ELR (cell line): Measurements from ENCODE around the gene AGBL4.

Experiments
- DNase-seq: peaks from one replicate; pipeline ENCODE4 v3.0.0-alpha.2; 2015; ENCODE audit warnings: low read depth

The AGBL4 gene

DNA sequence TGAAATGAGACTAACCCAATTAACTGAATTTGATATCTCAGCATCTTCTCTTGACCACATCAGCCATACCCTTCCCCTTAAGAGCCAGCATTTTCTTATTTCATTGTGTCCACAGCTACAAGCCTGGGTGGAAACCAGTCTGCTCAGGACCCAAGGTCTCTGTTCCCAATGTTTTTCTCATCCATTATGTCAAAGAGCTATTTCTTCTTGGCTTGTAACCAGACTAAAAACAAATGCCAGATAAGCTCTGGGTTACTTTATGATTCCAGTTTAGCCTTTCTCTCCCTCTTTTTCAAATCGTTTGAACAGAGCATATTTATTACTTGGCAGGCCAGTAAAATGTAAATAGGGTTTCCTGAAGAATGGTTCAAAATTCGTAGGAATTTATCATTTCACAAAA, 1442.5 kb downstream of the AGBL4 start:
- DNase-seq, result no peak

DNA sequence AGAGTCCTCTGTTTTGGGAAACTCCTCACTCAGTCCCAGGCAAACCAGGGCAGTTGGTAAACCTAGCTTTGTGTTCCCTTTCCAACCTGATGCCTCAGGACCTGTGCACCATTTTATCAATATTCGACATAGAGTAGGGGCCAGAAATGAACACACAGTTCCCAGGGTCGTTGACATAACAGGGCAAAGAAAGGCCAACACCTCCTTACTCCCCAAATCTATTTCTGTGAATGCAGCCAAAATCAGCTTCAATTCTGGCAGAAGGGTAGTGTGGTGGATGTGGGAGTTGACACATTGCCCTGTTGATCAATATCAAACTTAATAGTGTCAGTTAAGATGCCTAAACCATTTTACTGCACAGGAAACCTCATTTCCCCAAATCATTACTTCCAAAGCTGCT, 1447.2 kb downstream of the AGBL4 start:
- no peak for DNase-seq

DNA sequence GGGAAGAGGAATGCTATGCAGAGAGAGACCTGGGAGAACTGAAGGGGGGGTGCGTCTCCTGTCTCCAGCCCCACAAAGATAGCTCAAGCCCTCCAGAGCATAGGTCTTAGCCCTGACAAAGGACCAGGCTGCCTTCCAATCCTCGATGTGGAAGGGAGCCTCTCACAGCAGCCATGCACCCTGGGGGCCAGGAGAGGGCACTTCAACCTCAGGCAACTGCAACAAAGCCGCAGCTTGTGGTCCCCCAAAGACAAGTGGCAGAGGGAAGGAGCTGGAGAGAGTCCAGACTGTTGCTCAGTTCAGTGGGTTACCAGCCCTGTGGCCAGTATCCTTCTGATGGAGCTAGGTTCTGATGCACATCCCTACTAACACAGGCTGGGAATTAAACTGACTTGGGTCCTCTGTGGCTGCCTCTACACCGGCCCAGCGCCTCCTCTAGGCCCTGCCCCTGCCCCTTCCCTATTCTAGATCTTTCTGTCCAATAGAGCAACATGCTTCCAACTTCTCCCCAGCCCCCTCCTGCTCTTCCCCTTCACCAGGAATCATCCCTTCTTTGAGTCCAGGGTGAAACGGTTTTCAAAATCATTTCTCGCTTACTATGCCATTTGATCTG, 1451.0 kb downstream of the AGBL4 start:
- peak; percentile 20 for DNase-seq

DNA sequence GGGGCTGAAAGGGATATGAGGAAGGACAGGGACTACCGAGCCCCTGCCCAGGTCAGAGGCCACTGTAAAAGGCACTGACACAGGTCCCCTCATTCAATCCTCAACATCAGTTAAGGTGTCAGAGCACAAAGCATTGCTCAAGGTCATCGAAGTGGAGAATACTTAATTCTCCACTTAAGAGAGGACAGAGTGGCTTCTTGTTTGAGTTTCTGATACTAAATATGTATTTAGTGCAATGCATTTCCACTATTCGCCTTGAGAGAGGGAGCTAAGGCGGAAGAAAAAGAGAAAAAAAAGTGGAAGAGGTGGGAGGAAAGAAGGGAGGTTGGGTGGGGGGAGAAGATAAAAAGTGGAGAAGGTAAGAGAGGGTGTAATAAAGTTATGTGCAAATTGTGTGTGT, 1451.6 kb downstream of the AGBL4 start:
- no peak for DNase-seq

DNA sequence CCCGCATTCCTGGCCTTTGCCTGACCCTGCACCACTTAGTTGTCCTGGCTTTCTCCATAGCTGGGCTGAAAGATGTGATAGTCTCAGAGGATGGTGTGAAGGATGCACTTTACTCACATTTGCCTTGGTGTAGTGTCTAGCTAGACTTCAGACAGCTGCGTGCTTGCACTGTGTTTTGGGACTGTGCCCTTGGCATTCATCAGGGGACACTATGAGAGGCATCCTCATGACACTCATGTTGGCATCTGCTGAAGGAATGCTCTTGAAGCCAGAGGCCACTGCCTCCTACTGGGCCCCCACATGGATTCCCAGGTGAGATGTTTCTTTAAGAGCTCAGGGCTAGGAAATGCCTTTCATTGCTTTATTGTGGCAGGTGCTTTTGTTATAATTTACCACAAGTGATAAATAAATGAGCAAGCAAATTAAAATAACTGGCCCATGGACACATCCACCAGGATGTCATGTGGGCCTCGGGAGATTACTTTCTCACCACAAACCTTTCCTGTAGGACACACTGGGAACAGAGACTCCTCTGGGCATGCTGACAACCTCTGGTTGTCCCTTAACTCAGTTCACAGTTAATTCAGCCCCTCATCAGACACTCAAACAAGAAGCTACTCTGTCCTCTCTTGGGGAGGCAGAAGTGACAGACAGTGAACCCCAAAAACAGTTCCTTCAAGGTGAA, 1452.3 kb downstream of the AGBL4 start:
- DNase-seq, result no peak

DNA sequence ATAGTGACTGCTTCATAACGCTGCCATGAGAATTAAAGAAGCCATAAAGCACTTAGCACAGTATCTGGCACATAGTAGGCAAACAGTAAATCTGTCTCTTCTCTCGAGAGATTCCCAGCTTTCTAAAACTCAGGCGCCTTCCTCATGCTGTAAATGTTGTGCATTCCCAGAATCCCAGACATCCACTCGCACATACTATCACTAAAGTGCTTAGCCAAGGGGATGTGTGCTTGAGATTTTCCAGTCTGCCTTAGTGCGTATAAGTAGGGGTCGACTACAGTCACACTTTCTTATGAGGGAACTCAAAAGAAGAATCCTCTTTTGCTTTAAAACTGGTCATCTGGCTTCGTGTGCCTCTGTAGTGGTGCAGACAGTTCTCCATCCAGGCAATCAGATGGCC, 1453.2 kb downstream of the AGBL4 start:
- no peak for DNase-seq

DNA sequence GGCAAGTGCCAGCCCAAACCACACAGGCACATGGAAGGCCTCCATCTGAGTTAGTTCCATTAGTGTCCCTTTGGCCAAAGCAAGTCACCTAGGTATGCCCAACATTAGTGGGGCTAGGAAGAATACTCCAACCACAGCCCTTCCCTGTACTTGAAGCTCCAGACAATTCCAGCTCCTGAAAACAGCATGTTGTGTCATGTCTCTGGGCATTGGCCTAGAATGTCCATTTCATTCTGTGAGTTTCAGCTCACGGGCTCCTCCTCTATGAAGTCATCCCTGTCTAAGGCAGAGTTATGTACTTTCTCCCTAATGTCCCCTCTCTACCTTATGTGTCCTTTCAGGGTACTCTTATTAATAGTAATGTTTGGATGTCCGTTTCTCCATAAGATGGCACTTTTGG, 1455.3 kb downstream of the AGBL4 start:
- no peak for DNase-seq

DNA sequence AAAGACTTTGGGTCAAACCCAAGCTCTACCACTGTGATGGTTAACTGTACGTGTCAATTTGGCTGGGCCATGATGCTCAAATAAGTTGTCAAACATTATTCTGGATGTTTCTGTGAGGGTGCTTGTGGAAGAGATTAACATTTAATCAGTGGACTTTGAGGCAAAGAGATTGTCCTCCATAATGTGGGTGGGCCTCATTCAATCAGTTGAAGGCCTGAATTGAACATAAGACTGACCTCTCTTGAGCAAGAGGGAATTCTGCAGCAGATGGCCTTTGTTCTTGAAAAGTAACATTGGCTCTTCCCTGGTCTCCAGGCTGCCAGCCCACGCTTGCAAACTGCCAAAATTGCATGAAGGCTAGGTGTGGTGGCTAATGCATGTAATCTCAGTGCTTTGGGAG, 1457.3 kb downstream of the AGBL4 start:
- DNase-seq, result no peak

DNA sequence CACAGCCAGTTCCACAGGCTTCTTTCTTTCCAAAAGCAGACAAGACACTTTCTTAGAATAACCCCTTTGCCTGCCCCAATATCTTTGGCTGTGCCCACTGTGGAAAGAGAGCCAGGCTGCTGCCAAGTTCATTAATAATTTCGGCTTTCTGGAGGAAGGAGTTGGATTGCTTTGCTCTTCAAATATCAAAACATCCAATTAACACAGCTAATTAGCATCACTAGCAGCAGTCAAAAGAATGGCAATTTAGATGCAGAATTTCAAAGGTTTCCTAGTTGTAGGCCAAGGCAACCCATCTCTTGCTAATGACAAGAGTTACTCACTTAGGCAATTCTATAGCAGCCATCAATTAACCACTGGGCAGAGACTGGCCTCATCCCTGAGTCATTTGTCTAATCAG, 1460.7 kb downstream of the AGBL4 start:
- no peak for DNase-seq

DNA sequence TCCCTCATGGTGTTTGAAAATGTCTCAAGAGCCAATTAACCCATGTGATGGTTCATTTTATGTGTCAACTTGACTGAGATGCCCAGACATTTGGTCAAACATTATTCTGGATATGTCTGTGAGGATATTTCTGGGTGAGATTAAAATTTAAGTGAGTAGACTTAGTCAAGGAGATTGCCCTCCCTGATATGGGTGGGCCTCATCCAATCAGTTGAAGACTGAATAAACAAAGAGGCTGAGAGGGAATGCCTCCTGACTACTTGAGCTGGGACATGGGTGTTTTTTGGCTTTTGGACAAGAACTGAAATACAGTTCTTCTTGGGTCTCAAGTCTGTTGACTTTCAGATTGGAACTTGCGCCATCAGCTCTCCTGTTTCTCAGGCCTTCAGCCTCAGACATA, 1462.3 kb downstream of the AGBL4 start:
- DNase-seq, result no peak

DNA sequence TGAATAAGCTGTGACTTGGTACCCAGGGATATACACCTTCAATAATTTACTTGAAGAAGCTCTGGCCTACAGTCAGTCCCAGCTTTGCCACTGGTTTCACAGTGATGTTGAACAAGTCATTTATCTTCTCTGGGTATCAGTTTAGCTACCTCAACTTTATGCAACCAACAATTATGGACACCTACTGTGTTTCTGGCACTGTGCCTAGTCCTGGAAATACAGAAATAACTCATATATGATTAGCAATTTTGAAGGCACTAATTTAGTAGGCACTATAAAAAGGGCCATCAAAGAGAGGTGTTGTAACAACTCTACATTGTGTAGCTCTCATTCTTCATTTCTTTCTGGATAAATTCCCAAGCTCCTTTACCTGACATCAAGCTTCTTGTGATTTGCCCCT, 1463.2 kb downstream of the AGBL4 start:
- DNase-seq, result no peak

DNA sequence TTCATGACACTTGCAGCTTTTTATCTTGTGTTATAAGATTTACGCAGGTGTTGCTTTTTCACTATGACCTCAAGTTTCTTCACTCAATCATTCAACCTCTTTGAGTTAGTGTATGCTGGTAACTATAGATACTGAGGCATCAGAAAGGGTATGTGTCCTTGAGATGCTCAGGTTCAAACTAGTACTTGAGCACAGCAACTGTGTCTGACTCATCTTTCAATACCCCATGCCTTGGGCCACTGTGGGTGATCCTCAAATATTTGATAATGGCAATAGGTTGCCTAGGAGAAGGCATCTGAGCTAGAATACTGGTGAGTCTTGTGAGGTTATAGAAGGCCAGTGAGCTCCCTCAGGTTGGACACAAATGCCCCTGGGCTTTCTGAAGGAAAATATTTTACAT, 1463.6 kb downstream of the AGBL4 start:
- no peak for DNase-seq

DNA sequence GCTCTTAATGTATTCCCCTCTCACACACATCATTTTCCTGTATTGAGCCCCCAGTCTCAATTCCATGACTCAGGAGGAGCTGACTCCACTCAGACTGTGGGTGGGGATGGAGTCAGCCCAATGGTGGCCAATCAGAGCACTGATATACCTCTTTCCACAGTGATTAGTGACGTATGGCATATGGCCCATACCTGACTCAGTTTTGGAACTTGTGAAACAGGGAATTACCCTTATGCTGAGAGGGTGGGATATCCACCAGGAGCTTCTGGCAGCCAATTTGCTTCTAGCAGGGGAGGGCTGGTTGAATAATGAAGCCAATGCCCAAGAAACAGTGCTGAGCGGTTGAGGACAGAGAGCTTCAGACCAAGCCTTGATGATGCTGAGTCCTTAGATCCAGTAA, 1465.4 kb downstream of the AGBL4 start:
- DNase-seq, result no peak

DNA sequence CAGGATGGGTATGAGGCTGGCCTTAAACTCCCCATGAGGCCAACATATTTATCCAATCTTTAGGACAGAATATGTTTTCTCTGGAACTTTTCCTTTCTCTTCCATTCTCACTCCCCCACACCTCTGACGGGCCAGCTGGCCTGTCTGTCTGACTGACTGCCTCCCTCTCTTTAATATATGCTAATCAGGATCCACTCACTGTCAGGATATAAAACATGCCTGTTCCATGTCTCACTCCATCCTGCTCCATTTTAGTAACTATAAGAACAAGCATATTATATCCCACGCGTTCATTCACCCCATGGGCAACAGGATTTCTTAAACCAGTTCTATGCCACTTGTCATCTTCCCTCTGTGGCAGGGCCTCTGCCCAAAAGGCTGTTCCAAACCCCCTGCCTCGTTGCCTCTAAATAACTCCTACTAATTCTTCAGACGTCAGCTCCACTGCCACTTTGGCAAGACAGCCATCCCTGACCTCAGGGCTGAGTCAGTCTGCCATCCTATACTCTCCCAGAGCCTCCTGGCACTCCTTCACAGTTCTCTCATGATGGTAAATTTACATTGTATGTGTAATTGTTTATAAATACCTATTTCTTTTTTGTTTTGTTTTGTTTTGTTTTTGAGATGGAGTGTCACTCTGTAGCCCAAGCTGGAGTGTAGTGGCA, 1467.4 kb downstream of the AGBL4 start:
- no peak for DNase-seq

DNA sequence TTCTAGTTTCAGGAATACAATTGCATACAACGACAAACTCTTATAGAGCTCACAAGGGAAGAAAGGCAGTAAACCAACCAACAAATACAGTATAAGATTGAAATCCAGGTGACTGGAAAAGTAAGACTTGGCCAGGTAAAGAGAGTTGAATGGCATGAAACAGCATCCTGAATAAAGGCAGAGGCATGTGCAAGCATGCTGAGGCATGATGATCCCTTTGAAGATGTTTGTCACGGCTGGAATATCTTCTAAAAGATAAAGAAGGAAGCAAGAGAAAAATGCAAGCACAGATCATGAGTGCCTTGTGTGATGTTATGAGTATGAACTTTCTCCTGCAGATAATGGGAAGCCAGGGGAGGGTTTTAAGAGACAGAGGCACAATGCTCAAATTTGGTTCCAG, 1468.5 kb downstream of the AGBL4 start:
- no peak for DNase-seq

DNA sequence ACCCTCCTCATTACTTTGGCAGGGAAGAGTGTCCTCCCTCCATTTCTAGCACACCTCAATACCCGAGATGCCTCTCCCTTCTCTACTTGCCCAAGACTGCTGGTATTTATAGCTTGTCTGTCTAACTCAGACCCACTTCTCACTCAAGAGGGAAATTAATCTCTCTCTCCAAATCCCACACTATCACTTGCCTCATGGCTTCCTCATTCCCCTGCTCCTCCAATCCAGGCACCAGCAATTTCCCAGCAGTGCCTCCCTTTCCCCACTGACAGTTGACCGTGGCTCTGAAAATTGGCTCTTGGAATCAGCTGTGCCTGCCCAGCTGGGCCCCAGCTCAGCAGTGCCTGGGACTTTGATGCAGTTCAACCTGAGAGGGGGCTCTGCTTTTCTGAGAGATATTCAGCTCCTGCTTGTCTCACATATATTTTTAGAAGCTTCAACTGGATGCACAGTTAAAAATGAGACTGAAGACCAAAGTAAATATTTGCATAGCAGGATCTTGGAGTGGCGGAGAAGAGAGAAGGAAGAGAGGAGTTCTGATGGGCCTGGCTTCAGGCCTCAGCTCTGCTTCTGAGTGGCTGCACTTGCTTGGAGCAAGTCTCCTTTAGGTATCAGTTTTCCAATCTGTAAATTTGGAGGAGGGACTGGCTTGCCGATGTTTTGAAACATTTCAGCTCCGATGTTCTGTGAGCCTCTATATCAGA, 1470.7 kb downstream of the AGBL4 start:
- DNase-seq, result no peak

DNA sequence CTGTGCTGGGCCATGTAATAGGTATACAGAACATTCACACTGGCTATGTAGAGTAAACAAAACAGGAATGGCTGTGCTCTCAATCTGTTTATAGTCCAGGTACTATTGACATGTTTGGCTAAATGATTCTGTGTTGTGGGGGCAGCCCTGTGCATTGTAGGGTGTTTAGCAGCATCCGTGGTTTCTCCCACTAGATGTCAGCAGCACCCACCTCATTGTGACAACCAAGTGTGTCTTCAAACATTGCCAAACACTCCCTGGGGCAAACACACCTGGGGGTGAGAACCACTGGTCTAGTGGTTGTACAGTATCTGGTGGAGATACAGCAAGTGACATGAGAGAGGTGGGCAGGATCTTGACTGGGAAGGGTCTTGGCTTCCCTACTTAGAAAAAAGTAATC, 1471.3 kb downstream of the AGBL4 start:
- DNase-seq, result no peak

DNA sequence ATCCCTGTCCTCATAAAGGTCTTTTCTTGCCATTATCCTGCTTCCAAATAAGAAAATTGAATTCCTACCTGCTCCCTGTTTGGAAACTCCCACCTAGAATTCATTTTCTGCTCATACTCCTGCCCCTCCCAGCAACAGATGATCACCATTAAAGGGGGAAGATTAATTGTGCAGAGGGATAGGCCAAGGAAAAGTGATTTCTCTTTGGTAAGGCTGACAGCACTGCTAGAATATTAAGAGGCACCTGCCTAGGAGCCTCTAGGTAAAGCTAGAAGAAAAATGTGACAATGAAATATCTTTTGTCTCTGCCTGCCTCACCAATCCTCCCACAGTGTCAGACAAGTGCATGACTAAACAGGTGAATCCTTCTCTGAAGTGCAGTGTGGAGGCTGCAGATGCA, 1474.8 kb downstream of the AGBL4 start:
- no peak for DNase-seq

DNA sequence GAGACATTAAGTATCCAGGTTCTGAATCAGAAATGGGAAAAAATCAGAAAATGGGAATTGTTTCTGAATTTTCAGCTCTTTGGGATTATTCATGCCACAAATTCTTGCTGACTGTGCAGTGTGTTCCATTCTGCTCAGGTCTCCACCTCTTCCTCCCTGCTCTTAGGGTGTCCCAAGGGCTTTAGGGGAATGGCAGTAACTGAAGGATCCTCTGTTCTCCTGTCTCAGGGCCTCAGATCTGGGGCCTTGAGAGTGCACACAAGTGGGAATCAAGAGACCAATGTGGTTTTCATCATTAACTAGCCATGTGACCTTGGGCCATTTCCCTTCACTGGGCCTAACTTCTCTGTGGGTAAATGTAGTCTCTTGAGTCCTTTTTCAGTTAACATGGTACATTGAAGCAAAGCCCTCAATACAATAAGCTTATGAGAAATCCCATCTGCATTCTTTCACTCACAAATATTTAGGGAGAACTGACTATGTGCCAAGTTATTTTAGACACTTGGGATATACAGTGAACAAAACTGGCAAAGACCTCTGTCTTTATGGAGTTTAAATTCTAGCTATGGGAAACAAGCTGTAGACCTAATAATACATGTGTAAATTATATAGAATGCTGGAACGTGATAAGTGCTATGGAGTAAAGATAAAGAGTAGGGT, 1476.1 kb downstream of the AGBL4 start:
- DNase-seq, result no peak

DNA sequence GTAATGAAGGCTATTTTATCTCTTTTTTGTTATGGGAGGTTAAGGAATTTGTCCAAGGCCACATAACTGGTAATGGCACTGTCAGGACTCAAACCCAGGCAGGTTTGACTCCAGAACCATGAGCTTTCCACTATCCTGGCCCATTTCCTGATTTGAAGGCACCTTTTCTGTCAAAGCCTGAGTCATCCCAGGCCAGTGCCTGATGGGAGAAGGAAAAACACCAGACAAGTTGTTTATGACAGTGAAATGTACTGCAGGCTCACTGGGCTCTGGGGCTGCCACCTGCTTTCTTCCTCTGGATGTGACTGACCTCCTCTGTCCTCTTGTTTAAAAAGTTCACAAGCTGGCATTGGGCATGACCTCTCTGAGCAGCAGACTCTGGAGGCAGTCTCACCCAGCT, 1479.9 kb downstream of the AGBL4 start:
- DNase-seq, result no peak

DNA sequence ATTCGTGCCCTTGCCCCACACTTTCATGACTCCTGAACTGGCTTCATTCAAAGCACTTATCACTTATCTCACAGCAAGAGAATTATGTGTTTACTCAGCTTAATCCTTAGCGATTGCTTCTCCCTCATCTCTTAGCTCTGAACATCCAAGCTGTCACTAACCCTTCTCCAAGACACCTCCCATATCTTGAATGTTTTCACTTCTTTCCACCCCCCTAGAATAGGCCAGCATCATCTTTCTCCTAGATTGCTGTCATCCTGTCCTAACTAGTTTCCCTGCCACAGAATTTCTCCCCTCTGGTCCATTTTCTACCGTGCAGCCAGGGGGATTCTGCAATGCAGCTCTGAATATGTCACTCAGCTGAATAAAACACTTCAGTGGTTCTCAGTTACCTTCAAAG, 1483.2 kb downstream of the AGBL4 start:
- DNase-seq, result no peak

DNA sequence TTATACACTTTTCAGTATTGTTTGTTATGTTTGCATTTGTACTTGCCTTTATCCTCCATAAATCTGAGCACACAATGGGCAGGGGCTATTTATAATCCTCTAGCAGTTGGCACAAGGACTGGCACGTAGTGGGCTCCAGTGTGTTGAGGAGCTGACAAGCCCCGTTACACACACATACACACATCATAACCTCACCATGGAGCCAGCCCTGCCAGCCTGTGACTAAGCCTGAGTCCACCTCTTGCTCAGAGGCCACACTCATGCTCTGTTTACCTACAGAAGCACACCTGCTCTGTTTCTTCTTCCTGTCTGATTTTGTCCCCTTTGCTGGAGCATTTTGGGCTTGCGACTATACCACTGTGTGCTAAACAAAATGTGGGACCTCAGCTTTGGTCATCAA, 1487.3 kb downstream of the AGBL4 start:
- no peak for DNase-seq

DNA sequence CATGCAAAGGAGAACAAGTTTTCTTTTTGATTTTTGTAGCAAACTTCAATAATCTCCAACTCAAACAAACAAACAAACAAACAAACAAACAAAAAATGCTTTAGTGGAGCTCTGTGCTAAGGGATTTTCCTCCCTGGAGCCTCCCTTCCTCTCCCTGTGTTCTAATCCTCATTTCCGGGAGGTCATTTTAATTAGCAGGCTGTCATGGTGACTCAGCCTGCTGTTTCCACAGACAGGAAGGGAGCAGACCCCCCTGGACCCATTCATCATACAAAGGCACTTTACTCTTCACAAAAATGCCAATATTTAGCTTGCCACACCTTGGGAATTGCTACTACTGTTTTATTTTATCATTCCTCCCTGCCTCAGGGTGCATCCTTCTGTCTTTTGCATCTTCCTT, 1490.8 kb downstream of the AGBL4 start:
- DNase-seq, result no peak
